PFSK-1 (cell line): ENCODE data around the gene PCNT.

Experiments used
- FOXP2 ChIP-seq: optimal IDR thresholded peaks from 2 replicates; pipeline ENCODE3; 2011; ENCODE audit warnings: borderline replicate concordance, control low read depth, inconsistent platforms; ENCODE audit not compliant: insufficient read depth; ENCODE audit errors: extremely low read length, extremely low read depth
- POLR2AphosphoS5 ChIP-seq: IDR thresholded peaks from 2 replicates; pipeline ENCODE4 v1.6.1; 2012; ENCODE audit warnings: low read depth, mild to moderate bottlenecking, control low read depth, low read length, moderate library complexity
- SIN3A ChIP-seq: IDR thresholded peaks from 2 replicates; pipeline ENCODE4 v1.6.1; 2012; ENCODE audit warnings: mild to moderate bottlenecking, low read length, moderate library complexity, borderline replicate concordance; ENCODE audit not compliant: insufficient read depth
- TAF1 ChIP-seq: IDR thresholded peaks from 2 replicates; pipeline ENCODE4 v1.6.1; 2012; ENCODE audit warnings: low read length, control low read depth, borderline replicate concordance; ENCODE audit not compliant: insufficient read depth
- TF ChIP-seq, protein P1 (sequence below), 2 experiments: IDR thresholded peaks; 2 replicates each; pipeline versions ENCODE4 v1.6.1 to v1.8.0; 2011 to 2012; ENCODE audit warnings: low read depth in 2 of 2, low read length in 2 of 2, control low read depth in 1 of 2, inconsistent platforms in 1 of 2, mild to moderate bottlenecking in 1 of 2, moderate library complexity in 1 of 2; ENCODE audit not compliant: insufficient read depth in 1 of 2

Gene PCNT

GRCh38 chr21:46326110-46326703, 2.3 kb downstream of the PCNT start:
- no peak for TF ChIP-seq FOXP2
- no peak for TF ChIP-seq TAF1
- TF ChIP-seq, protein P1, sequence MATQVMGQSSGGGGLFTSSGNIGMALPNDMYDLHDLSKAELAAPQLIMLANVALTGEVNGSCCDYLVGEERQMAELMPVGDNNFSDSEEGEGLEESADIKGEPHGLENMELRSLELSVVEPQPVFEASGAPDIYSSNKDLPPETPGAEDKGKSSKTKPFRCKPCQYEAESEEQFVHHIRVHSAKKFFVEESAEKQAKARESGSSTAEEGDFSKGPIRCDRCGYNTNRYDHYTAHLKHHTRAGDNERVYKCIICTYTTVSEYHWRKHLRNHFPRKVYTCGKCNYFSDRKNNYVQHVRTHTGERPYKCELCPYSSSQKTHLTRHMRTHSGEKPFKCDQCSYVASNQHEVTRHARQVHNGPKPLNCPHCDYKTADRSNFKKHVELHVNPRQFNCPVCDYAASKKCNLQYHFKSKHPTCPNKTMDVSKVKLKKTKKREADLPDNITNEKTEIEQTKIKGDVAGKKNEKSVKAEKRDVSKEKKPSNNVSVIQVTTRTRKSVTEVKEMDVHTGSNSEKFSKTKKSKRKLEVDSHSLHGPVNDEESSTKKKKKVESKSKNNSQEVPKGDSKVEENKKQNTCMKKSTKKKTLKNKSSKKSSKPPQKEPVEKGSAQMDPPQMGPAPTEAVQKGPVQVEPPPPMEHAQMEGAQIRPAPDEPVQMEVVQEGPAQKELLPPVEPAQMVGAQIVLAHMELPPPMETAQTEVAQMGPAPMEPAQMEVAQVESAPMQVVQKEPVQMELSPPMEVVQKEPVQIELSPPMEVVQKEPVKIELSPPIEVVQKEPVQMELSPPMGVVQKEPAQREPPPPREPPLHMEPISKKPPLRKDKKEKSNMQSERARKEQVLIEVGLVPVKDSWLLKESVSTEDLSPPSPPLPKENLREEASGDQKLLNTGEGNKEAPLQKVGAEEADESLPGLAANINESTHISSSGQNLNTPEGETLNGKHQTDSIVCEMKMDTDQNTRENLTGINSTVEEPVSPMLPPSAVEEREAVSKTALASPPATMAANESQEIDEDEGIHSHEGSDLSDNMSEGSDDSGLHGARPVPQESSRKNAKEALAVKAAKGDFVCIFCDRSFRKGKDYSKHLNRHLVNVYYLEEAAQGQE (IDR thresholded peaks at IDR 0.05; ENCODE audit: insufficient read depth in 1 of 2, low read depth in 2 of 2, low read length in 2 of 2): no peak
- TF ChIP-seq POLR2AphosphoS5: no peak
- TF ChIP-seq SIN3A: no peak

- TF ChIP-seq TAF1: no peak
- TF ChIP-seq POLR2AphosphoS5: no peak
Measured at GRCh38 chr21:46327711-46328110, 3.8 kb downstream of the PCNT start.

GRCh38 chr21:46328151-46328550, 4.2 kb downstream of the PCNT start:
- TF ChIP-seq TAF1: no peak
- no peak for TF ChIP-seq FOXP2
- TF ChIP-seq, protein P1 (IDR thresholded peaks at IDR 0.05; ENCODE audit: insufficient read depth in 1 of 2, low read depth in 2 of 2, low read length in 2 of 2): no peak
- no peak for TF ChIP-seq SIN3A
- no peak for TF ChIP-seq POLR2AphosphoS5

DNA sequence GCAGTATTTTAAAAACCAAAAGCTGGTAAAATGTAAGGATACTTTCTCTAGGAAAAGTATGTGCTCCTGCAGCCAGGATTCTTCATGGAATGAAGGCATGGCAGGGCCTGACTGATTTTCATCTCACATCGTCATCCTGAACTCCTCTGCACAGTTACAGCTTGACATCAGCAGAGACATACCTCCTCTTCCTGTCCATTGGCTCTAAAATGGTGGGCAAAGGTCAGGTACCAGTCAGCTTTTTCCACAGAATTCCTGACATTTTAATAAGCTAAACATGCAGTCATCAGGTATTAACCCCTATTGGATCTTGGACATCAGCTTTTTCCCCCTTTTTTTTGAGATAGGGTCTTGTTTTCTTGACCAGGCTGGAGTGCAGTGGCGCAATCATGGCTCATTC, 5.8 kb downstream of the PCNT start:
- no peak for TF ChIP-seq SIN3A
- TF ChIP-seq POLR2AphosphoS5: no peak
- TF ChIP-seq TAF1: no peak
- TF ChIP-seq FOXP2: no peak
- TF ChIP-seq, protein P1 (IDR thresholded peaks at IDR 0.05; ENCODE audit: insufficient read depth in 1 of 2, low read depth in 2 of 2, low read length in 2 of 2): no peak

DNA sequence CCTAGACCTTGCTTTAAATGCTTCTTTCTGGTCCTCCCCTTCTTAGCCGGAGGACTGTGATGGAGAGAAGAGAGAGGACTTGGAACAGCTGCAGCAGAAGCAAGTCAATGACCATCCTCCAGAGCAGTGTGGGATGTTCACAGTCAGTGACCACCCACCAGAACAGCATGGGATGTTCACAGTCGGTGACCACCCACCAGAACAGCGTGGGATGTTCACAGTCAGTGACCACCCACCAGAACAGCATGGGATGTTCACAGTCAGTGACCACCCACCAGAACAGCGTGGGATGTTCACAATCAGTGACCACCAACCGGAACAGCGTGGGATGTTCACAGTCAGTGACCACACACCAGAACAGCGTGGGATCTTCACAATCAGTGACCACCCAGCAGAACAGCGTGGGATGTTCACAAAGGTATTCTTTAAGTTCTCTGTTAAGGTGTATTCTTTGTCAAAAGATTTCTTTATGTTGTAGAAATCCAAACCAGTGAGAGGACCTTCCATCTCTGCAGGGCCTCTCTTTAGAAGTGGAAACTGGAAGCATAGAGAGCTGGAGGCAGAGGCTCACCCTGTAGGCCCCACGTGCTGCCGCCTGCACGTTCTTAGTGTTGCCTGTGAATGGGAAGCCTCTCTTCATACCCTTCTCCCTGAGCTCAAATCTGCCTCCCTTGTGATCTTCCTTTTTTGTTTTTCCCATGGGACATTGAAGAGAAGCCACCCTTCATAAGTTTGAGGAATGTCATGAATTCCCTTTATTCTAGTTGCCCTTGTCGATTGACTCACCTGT, 10.6 kb downstream of the PCNT start:
- TF ChIP-seq, protein P1 (IDR thresholded peaks at IDR 0.05; ENCODE audit: insufficient read depth in 1 of 2, low read depth in 2 of 2, low read length in 2 of 2): no peak
- no peak for TF ChIP-seq FOXP2
- TF ChIP-seq TAF1: no peak
- no peak for TF ChIP-seq SIN3A
- TF ChIP-seq POLR2AphosphoS5: no peak
